Tibial nerve (tissue), 4 donors: Measurements from ENCODE around the gene PNPLA1. TPM values are rescaled to one million over a fixed set of nuclear protein-coding genes. Genes with fewer than 3 reads are reported as not detected.

Source experiments
- DNase-seq, 2 donors: peaks; one replicate each; pipeline ENCODE4 v3.0.0-alpha.2; 2019; ENCODE audit warnings: low spot score in 2 of 2
- H3K27ac ChIP-seq, 4 donors: fragments of 200-600 bp; sonication (generic) in 3 of 4; one replicate each; pipeline ENCODE4 v1.5.1; 2017 to 2019; ENCODE audit warnings: mild to moderate bottlenecking in 1 of 4
- H3K27me3 ChIP-seq, 2 donors: fragments of 200-600 bp; sonication (generic) in 1 of 2; one replicate each; pipeline versions ENCODE4 v1.5.1 to v1.6.0; 2017 to 2019
- H3K36me3 ChIP-seq, 3 donors: fragments of 200-600 bp; sonication (generic); one replicate each; pipeline ENCODE4 v1.5.1; 2018 to 2019
- H3K4me1 ChIP-seq, 4 donors: fragments of 200-600 bp; sonication (generic) in 3 of 4; one replicate each; pipeline ENCODE4 v1.5.1; 2017 to 2019
- H3K4me3 ChIP-seq, 4 donors: fragments of 200-600 bp; sonication (generic) in 3 of 4; one replicate each; pipeline ENCODE4 v1.5.1; 2017 to 2019; ENCODE audit warnings: mild to moderate bottlenecking in 1 of 4, moderate library complexity in 1 of 4
- H3K9me3 ChIP-seq, 4 donors: fragments of 200-600 bp; sonication (generic) in 3 of 4; one replicate each; pipeline ENCODE4 v1.5.1; 2017 to 2019
- CTCF ChIP-seq, 5 experiments: fragments of 200-600 bp in 3 of 5; fragments of 450-650 bp in 2 of 5; sonication (generic) in 3 of 5; IDR thresholded peaks; one replicate each; pipeline ENCODE4 v1.5.1; 2016 to 2019; ENCODE audit warnings: antibody characterized with exemption in 5 of 5, mild to moderate bottlenecking in 3 of 5, moderate library complexity in 2 of 5
- EP300 ChIP-seq, 2 donors: sonication (generic); formaldehyde crosslinking; IDR thresholded peaks; one replicate each; pipeline ENCODE4 v1.6.1; 2017; ENCODE audit warnings: antibody characterized with exemption in 2 of 2, mild to moderate bottlenecking in 1 of 2
- POLR2A ChIP-seq, 2 donors: fragments of 450-650 bp; IDR thresholded peaks; one replicate each; pipeline ENCODE4 v1.6.1; 2017; ENCODE audit warnings: antibody characterized with exemption in 2 of 2, mild to moderate bottlenecking in 2 of 2, moderate library complexity in 2 of 2
- whole genome bisulfite sequencing, 2 donors: methylation state at CpG; one replicate each; pipeline ENCODE4 v1.1.5; 2018; 5-methylcytosine and 5-hydroxymethylcytosine counted together
- total RNA-seq, 4 donors: library from RNA; depleted of rRNA; stranded (reverse); fragments of >200 nt; gene quantifications; one replicate each; pipeline ENCODE4 v1.1.0, GENCODE V29; 2016

The PNPLA1 gene
- total RNA-seq, 4 donors from 2014 or later = 0.21 to 0.30 TPM; not detected in 2

DNA sequence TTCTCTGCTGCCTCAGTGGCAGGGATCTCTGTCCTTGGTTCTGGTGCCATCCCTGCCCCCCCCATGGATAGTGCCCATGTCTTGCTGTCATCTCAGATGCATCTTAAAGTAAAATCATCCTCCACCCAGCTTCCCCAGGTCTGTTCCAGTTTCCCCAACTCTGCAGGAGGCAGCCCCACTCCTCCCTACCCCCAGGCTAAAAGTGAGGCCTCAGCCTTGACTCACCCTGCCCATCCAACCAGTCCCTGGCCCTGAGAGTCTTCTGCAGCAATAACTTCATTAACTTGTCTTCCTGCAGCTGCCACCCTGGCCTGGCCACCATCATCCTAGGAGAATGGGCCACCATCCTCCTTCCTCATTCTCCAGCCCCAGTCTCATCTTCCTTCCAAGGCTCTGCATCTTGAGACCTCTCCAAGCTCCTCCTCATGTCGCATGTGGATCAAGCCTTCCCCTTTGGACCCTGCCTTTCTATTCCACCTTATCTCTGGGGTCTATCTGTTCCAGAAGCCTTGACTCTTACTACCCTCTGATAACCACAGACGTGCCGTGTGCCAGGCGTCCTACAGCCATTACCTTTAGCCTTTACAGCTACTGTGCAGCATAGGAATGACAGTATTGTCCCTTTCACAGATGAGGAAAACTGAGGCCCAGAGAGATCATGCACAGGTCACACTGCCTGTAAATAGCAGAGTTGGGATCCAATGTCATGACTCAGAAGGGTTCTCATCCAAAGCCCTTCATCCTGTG lies 2.0 kb upstream of the PNPLA1 start:
- Histone ChIP-seq H3K27ac (no peak overlapping the region), H3K9me3 (peaks cover 0 to 19% (median 0%) of the 10 kb centered on the region in 4 donors), H3K4me1 (peaks cover 0 to 7% (median 0%) of the 10 kb centered on the region in 4 donors), H3K4me3 (no peak overlapping the region), H3K27me3 (peaks cover 0 to 10% of the 10 kb centered on the region in 2 donors), H3K36me3 (no peaks in the 10 kb centered on the region)
- no peak for TF ChIP-seq CTCF (IDR thresholded peaks at IDR 0.05)
- TF ChIP-seq EP300 (IDR thresholded peaks at IDR 0.05) = no peak
- TF ChIP-seq POLR2A (IDR thresholded peaks at IDR 0.05) = no peak
- WGBS, 2 donors = 96 to 99% methylated on average over 4 of the region's 4 CpGs
- no peak for DNase-seq

GRCh38 chr6:36268478-36269275 lies 1.2 kb upstream of the PNPLA1 start:
- H3K27me3 ChIP-seq = peaks cover 0 to 10% of the 10 kb centered on the region in 2 donors
- H3K4me1 ChIP-seq = peaks cover 0 to 7% (median 0%) of the 10 kb centered on the region in 4 donors
- H3K9me3 ChIP-seq = peaks cover 0 to 19% (median 0%) of the 10 kb centered on the region in 4 donors
- H3K36me3 ChIP-seq = no peaks in the 10 kb centered on the region
- no peak for DNase-seq
- 64 to 68% methylated on average over 12 of the region's 12 CpGs for WGBS, 2 donors
- H3K27ac ChIP-seq = no peak overlapping the region
- no peak for TF ChIP-seq POLR2A (IDR thresholded peaks at IDR 0.05)
- TF ChIP-seq CTCF (IDR thresholded peaks at IDR 0.05) = no peak
- no peak for TF ChIP-seq EP300 (IDR thresholded peaks at IDR 0.05)
- H3K4me3 ChIP-seq = no peak overlapping the region

GRCh38 chr6:36272234-36272633 lies 2.4 kb downstream of the PNPLA1 start:
- Histone ChIP-seq H3K4me1 (peaks cover 0 to 7% (median 0%) of the 10 kb centered on the region in 4 donors), H3K27ac (no peak overlapping the region), H3K4me3 (no peak overlapping the region), H3K9me3 (no peaks in the 10 kb centered on the region), H3K27me3 (peaks cover 0 to 10% of the 10 kb centered on the region in 2 donors), H3K36me3 (no peaks in the 10 kb centered on the region)
- no peak for DNase-seq
- no peak for TF ChIP-seq EP300 (IDR thresholded peaks at IDR 0.05)
- TF ChIP-seq CTCF (IDR thresholded peaks at IDR 0.05) = no peak
- TF ChIP-seq POLR2A (IDR thresholded peaks at IDR 0.05) = no peak
- 85 to 86% methylated on average over 8 of the region's 8 CpGs for WGBS, 2 donors

GRCh38 chr6:36273067-36273466 lies 3.2 kb downstream of the PNPLA1 start:
- TF ChIP-seq CTCF (IDR thresholded peaks at IDR 0.05) (no peak), POLR2A (IDR thresholded peaks at IDR 0.05) (no peak), EP300 (IDR thresholded peaks at IDR 0.05) (no peak)
- peaks cover 0 to 7% (median 0%) of the 10 kb centered on the region in 4 donors for H3K4me1 ChIP-seq
- no peaks in the 10 kb centered on the region for H3K36me3 ChIP-seq
- H3K9me3 ChIP-seq = no peaks in the 10 kb centered on the region
- no peak overlapping the region for H3K27ac ChIP-seq
- no peak for DNase-seq
- no peak overlapping the region for H3K4me3 ChIP-seq
- 76 to 90% methylated on average over 5 of the region's 5 CpGs for WGBS, 2 donors
- H3K27me3 ChIP-seq = peaks cover 0 to 10% of the 10 kb centered on the region in 2 donors
